Loucy (cell line): ENCODE results near the gene SLC6A2.

Source experiments
- EZH2phosphoT487 ChIP-seq: fragments of 200-600 bp; IDR thresholded peaks from 2 replicates; pipeline ENCODE4 v1.6.1; 2018; ENCODE audit warnings: antibody characterized with exemption, mild to moderate bottlenecking, moderate library complexity, borderline replicate concordance
- TF ChIP-seq, protein P1 (sequence below): fragments of 200-600 bp; sonication (generic); conservative IDR thresholded peaks from 2 replicates; pipeline ENCODE4 v1.5.1; 2014; ENCODE audit warnings: mild to moderate bottlenecking, antibody characterized with exemption, low read length

DNA sequence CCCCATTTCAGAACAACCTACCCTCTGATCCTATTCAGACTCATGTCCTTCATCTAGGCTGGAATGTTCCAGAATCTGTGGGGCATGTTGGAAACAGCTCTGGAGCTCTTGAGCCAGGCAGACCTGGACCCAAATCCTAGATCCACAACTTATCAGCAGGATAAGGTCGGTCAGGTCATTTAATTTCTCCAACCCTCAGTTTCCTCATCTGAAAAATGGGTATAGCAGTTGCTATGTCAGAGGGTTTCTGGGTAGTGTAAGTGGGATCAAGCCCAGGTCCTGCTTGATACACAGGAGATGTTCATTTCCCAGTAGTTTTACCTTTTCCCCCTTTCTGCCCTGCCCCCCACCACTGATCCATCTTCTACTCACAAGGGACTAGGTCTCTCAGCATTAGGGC lies 12.0 kb downstream of the SLC6A2 start:
- TF ChIP-seq, protein P1, sequence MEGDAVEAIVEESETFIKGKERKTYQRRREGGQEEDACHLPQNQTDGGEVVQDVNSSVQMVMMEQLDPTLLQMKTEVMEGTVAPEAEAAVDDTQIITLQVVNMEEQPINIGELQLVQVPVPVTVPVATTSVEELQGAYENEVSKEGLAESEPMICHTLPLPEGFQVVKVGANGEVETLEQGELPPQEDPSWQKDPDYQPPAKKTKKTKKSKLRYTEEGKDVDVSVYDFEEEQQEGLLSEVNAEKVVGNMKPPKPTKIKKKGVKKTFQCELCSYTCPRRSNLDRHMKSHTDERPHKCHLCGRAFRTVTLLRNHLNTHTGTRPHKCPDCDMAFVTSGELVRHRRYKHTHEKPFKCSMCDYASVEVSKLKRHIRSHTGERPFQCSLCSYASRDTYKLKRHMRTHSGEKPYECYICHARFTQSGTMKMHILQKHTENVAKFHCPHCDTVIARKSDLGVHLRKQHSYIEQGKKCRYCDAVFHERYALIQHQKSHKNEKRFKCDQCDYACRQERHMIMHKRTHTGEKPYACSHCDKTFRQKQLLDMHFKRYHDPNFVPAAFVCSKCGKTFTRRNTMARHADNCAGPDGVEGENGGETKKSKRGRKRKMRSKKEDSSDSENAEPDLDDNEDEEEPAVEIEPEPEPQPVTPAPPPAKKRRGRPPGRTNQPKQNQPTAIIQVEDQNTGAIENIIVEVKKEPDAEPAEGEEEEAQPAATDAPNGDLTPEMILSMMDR: no peak
- TF ChIP-seq EZH2phosphoT487: no peak
